GM10847 (cell line): ENCODE measurements around the gene METTL1.

Experiments used
- POLR2A ChIP-seq: IDR thresholded peaks from 2 replicates; pipeline ENCODE4 v1.6.1; 2011; ENCODE audit not compliant: insufficient read length; ENCODE audit errors: extremely low read depth

The METTL1 gene

DNA sequence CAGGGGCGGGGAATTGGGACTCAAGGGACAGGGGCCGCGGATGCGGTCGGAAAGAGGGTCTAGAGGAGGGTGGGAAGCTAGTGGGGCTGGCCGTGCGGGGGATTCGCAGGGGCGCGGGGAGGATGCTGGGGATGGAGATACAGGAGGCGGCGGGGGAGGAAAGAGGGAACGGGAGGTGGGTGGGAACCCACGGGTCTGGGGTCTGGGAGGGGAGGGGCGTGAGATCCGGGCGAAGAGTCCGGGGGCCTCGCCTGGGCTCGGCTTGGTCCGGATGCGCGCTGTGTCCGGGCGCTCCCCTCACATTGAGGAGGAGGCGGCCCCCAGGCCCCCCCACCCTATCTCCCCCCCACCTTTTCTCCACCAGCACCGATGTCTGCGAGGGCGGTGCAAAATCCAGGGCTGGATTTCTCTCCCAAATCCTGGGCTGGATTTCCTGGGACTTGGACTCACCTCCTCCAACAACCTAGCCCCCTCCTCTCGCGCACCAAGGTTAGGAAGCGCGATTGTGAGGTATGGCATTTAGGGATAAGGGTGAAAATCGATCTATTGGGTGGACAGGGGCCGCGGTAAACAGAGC, 33.2 kb downstream of the METTL1 start, which contains the start of gene AGAP2:
Gene AGAP2, minus strand, starts transcription at position 82 of the 577 bp plus-strand sequence. CDS start 496 bp downstream, outside the sequence.
- no peak for TF ChIP-seq POLR2A

DNA sequence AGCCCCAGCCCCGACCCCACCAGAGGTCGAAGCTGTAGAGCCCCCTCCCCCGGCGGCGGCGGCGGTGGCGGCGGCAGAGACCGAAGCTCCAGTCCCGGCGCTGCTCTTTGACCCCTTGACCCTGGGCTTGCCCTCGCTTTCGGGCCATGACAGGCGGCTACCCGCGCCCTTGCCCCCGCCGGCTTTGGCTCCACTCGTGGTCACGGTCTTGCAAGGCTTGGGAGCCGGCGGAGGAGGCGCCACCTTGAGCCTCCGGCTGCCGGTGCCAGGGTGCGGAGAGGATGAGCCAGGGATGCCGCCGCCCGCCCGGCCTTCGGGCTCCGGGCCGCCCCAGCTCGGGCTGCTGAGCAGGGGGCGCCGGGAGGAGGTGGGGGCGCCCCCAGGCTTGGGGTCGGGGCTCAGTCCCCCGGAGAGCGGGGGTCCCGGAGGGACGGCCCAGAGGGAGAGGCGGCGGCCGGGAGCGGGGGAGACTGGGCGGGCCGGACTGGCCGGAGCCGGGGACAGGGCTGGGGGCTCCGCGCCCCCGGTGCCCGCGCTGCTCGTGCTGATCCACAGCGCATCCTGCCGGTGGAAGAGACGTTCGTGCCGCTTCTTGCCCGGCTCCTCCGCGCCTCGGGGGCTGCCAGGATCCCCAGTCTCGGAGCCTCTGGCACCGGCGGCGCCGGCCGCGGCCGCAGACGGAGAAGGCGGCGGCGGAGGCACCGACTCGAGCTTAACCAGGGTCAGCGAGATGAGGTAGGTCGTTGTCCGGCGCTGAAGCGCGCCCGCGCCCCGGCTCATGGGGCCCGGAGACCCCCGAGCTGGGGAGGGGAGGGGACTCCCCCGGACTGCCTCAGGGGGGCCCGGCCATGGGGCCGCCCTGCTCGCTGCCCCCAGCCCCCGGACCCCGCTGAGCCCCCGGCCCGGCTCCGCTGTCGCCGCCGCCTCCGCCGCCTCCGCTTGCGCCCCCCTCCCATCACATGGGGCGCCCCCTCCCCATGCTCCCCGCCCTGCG, 34.1 kb downstream of the METTL1 start:
- TF ChIP-seq POLR2A, result no peak

DNA sequence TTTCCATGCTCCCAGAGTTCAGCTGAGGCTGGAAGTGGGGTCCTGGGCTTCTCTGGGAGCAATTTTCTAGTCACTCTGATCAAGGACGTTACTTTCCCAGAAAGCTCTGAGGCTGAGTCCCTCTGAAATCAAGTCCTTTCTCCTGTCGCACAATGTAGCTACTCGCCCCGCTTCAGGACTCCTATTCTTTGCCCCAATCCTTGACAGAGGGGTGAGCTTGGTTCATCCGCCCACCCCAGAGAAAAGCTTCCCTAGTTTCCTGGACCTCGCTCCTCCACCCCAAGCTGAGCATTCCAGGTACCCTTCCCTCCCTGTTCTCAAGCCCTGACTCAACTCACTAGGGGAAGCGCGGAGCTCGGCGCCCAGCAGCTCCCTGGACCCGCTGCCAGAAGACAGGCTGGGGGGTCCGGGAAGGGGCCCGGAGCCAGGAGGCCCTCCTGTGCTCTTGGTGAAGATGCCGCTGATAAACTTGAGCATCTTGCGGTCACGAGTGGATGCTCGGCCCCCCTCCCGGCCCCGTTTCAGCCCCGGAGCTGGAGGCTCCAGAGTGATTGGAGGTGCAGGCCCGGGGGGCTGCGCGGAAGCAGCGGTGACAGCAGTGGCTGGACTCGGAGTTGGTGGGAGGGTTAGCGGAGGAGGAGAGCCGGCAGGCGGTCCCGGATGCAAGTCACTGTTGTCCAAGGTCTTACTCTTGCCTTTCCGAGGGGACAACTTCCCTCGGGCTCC, 35.0 kb downstream of the METTL1 start:
- TF ChIP-seq POLR2A, result no peak

DNA sequence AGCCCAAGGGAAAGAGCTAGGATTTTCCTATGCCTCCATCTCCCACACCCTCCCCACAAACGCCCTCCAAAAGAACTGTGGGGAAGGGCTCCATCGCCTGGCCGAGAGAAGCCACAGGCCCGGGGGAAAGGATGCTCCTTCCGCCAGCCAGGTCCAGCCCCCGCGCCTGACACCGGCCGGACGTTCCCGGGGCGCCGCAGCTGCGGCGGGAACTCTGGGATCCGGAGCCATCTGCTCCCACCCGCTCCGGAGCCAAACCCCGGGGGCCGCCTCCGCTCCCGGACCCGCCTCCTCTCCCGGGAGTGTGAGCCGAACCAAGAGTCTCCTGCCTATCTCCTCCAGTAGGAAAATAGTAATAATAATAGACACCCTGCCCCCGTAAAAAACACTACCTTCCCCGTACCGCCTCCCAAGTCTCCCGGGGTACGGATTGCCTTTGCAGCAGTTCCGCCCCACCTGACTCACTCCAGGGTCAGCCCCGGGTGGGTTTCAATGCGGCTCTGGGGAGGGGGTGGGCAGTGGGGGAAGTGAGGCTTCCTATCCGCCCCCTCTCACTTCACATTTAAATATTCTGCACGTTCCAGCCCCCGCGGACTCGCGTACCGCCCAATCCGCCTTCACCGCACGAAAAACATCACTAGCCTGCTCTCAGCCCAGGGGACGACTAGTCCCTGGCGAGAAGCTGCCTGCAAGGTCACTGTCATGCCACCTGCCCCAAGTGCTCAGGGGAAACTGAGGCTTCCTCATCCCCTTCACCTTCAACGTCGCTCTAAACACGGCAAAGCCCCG, 35.8 kb downstream of the METTL1 start:
- no peak for TF ChIP-seq POLR2A

DNA sequence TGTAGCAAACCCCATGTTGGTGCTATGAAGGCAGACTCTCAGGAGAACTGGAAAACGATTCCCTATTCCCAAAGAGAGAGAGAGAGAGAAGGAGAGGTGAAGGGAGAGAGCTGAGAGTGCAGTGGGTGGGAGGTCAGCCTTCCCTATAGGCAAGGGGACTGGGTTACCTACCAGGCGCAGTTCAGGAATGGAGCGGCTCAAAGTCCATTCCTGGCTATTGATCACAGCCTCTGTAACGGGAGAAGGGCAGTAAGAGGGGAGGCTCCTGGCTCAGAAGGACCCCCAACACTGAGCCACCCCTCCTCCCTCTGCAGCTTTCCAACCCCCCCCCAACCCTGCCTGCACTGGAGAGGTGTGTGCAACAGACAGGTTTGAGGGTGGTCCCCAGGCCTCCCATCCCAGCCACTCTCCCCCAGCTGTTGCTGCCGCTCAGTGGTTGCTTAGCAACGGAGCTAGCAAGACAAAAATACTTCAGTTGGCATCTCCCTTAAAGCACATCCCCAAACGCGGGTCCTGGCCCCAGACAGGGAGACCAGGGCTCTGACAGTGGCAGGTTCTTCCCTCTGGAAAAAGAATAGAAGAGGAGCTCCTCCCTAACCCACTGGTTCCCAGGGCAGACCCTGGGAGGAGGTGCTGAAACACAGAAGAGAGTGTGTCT, 36.6 kb downstream of the METTL1 start:
- no peak for TF ChIP-seq POLR2A

DNA sequence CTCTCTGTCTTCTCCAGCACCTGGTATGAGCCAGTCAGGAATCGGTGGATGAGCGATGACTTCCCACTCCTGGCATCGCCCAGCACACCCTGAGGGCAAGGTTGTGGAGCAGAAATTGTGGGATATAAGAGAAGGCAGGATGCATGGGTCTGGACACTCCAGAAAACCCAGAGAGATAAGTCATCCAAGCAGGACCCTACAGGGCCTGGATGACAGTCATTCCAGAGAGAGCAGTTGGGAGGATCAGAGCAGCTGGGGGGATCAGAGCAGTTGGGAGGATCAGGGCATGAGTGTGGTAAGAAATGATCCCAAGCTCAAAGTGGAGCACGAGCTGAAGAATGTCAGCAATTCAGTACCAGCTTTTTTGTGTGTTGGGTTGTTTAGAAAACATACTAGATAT, 37.3 kb downstream of the METTL1 start:
- no peak for TF ChIP-seq POLR2A

DNA sequence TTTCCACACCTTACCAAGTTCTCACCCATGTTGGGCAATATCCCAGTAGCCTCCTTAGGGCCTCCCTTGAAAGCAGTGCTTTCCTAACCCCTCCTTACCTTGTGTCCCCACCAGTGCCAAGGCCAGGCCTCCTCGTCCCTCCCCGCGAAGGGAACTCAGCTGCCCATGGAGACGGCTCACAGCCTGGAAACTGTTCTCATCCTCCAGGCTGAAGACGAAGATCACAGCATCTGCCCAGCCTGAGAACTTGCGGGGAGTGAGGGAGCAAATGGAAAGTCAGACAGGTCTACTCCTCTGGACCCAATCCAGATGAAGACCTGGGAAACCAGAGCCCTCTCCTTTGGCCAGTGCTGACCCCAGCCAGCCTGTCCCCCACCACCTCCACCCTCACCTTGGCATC, 38.0 kb downstream of the METTL1 start:
- no peak for TF ChIP-seq POLR2A

DNA sequence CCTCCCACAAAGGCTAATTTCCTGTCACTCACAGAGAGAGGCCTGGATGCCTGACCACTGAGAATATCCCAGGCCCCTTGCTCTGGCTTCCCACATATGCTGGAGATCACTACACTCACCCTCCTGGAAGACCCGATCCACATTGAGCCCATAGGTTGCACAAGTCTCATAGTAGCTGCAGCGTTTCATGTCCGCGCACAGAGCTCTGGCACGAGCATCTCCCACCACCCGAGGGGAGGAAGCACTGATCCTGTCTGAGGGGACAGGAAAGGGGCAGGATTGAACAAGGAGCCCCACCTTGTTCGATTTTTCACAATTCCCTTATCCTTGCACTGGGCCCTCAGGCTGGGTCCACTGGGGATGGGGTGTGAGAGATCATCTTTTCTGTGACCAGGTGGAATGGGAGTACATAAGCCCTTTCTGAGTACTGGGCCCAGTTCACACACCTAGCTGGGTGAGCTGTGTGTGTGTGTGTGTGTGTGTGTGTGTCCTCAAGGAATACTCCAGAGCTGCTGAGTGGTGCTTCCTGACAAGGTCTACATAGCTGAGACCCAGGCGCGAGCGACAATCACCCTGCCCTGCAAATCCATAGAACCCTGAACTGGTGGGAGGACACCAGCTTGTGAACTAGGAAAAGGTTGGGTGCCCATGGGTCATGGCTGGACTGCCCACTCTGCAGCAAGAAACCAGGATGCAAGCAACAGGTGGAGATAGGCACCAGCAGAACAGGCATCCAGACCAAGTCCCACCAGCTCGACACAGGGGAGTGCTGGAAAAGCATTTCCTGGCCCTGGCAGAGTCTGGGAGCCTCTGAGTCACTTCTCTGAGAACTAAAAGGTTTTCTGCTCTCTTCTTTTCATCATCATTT, 38.9 kb downstream of the METTL1 start:
- no peak for TF ChIP-seq POLR2A

DNA sequence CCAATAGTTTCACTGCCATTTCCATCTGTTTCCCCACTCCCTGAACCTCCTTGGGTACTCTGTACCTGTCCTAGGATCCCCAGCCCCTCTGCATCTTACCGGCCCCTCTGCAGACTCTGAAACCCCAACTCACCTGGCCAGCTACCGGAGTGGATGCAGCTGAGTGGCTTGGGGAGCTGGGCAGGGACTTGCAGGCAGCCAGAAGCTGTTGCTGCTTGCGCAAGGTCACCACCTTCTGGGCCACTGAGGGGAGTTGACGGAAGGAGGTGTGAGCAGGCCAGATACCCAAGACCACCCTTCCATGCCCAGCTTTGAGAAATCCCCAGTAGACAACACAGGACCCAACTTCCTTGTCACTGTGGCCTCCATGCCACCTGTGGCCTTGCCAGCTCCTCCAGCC, 39.6 kb downstream of the METTL1 start:
- no peak for TF ChIP-seq POLR2A

DNA sequence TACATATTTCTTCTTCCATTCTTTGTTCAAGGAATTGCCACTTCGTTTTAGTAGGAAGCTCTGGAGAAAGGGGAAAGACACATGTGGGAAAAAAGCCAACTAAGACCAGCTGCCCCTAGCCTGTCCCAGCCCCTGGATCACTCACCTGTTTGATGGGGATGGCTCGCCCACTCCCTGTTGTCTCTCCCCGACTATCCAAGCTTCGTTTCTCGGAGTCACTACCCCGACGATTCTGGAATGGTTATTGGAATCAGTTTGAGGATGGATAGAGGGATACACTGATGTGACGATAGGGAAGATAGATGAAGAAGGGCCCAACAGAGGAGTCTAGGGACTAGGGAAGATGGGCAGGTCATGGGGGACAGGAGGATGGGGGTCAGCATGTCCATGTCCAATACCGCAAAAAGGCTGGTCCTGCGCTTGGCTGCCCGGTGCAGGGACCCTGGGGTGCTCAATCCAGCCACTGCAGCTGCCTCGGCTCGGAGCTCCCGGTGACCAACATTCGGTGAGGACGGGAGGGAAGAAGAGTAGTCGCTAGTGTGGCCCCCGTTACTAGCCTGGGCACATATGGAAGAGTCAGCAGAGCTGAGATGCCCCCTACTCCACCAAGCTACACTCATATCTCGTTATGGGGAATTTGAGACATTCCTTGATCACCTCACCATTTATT, 40.4 kb downstream of the METTL1 start:
- TF ChIP-seq POLR2A, result no peak

DNA sequence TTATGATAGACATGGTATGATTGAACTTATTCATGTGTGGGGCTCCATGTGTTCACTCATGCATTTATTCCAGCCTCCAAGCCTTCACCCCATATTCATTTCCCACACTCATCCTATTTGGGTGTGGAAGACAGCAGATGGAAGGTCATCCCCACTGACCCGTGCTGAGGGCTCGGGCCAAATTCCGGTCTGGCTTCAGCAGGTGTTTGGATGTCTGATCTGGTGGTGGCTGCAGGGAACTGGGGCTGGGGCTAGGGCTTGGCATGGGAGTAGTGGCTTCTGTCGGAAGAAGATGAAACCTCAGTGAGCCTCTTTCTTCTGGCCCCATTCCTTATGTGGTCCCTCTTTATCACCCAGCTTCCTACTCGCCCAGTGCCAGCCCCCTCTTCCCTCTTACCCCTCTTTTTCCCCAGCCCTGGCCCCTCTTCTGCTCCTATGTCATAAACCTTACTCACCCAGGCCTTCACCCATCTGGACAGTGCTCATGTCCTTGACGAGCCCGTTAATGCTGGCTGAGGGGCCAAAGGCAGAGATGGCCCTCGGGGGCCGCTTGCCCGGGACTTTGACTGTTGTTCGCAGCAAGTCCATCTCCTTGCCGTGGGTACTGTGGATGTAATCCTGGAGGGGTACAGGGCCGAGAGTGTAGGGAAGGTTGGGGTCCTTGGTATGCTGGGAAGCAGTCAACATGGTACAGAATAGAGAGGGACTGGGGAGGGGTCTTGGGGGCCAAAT, 41.4 kb downstream of the METTL1 start:
- no peak for TF ChIP-seq POLR2A

DNA sequence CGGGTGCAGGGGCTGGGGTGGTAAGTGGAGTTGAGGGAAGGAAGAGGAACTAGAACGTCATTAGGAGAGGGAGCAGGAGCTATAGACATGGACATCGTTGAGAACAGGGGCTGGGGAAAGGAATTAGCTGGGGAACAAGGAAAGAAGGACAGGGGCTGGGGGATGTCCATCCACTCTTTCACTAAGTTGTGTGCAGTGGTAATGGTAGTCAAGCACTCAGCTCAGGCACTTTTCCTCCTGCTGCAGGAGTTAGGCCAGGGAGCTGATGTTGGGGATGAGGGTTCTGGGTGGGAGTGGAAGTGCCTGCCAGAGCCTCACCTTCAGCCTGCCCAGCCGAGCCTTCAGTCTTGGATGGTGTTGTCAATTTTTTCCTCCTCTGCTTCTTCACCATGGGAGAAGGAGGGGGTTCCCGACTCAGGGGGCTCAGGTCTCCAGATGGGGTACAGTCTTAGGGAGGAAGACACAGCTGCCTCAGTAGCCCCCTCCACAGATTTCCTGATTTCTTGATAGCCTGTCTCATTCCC, 42.5 kb downstream of the METTL1 start:
- no peak for TF ChIP-seq POLR2A
